LoVo (cell line): ENCODE measurements around the gene IQUB.
"Not testable (repeated sequence)": the region's sequence is repeated elsewhere in the genome, so short reads cannot be mapped to it uniquely, and the experiment has no call there.

Source experiments
- DNase-seq: peaks from one replicate; pipeline ENCODE4 v3.0.0-alpha.2; 2016; ENCODE audit warnings: low spot score

The IQUB gene

DNA sequence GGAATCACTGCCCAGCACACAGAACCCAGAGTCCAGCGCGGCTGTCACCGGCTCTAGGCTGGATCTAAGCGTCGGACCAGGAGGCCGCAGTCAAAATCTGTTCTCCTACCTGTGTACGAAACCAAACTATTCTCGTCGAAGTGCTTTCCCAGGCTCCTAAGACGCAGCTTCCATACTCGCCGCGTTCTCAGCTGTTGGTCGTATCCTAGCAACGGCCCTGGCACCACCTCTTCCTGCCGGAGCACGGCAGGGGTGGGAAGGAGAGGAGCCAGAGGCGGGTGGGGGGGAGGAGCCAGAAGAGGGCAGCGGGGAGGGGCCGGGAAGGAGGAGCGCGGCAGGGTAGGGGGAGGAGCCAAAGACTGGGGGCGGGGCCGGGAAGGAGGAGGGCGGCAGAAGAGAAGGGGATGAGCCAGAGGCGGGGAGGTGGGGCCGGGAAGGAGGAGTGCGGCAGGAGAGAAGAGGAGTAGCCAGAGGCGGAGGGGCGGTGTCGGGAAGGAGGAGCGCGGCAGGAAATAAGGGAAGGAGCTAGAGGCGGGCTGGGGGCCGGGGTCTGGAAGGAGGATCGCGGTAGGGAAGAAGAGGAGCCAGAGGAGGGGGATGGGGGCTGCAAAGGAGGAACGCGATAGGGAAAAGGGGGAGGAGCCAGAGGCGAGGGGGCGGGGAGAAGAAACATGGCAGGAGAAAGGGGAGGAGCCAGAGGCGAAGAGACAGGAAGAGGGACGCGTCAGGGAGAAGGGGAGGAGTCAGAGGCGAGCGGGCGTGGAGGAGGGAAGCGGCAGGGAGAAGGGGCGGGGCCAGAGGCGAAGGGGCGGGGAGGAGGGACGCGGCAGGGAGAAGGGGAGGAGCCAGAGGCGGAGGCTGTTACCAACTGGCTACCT is at the start of gene IQUB:
IQUB (minus strand) TSS at position 213 of the 878 bp plus-strand sequence. CDS start 22,255 bp downstream, outside the sequence.
- DNase-seq: peak; percentile 100

DNA sequence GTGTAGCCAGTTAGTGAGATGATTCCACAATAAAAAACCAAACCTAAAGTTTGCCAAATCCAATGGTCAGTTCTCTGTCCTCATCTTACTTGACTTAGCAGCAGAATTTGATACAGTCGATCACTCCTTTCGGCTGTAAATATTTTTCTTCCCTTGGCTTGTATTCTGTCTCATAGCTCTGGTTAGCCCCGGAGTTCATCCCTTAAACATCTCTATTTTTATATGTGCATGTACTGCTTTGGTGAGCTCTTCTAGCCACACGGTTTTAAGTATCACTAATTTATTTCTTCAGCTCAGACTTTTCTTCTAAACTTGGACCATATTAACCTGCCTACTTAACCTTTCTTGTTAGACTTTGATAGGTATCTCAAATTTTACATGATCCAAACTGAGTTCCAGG is 49.4 kb upstream of the IQUB start:
- DNase-seq: no peak

GRCh38 chr7:123581162-123581459 is 46.7 kb upstream of the IQUB start:
- DNase-seq: no peak

DNA sequence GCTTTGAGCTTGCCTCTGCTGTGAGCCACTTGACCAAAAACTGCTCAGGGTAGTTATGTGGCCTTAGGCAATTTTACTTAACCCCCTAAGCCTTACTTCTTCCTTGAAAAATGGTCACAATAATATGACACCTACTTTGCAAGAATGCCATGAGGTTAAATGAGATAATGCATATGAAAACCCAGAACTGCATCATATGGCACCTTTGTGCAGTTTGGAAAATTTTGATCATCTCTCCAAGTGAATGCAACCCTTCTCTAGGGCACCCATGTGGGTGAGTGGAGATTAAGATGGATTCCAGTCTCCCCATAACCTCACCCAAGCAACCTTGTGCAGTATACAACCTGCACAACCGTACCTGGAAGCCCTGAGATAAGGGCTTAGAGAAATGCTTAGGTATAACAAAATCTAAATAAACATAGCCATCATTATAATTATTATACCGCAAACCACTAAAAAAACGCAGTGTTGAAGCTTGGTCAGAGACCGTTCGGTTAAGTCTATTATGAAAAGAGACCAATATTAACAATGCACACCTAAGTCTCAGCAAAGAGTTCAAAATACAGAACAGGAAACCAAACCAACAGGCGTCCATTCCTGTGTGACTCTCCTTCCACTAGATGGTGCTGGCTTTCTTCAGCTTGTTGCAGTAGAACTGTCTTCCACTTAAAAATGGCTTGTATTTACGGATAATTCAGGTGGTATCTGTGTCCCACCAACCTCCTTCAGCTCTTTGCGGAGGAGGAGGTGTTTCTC is 46.2 kb upstream of the IQUB start:
- peak; percentile 49 for DNase-seq

- no peak for DNase-seq
Measured at GRCh38 chr7:123579416-123579815, 45.0 kb upstream of the IQUB start.

DNA sequence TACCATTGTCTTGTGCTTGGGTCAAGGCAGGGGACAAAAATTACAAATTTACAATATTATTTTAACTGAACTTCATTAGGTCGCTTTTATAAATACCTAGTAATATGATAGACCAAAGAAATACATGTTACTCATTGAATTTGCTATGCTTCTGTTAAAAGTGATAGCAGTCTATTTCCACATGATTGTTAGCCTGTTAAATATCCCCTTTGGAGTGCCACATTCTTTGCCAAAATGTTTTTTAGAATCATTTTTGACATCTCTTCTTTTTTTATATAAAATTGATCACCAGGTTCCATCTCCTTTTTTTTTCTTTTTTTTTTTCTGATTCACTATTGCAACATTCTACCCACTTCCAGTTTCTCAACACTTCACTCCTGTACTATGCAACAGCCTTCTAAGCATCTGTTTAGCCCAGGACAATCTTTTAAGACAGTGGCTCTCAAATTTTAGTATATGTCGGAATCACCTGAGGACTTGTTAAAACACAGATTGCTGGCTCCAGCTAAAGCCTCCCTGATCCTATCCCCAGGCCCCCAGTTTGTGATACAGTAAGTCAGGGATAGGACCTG is 39.6 kb upstream of the IQUB start:
- DNase-seq: no peak

GRCh38 chr7:123573341-123573740 is 38.9 kb upstream of the IQUB start:
- no peak for DNase-seq

- DNase-seq: no peak
Measured at GRCh38 chr7:123571684-123572083, 37.3 kb upstream of the IQUB start.

DNA sequence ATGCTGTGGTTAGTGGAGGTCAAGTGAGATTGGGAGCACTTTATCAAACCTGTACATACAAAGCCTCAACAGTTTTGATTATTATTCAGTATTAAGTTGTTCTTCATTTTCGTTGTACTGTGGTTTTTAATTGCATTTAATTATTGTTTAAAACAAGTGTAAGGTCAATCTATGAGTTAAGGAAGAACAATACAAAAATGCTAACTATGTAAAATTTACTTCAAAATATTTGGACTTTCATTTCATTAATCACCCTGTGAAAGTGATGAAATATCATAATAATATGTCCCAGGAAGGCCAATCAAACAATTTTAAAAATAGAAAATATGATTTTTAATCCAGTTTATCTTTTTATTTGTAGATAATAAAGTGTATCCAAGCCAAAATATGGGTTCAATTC is 36.8 kb upstream of the IQUB start:
- DNase-seq: no peak

- no peak for DNase-seq
Measured at GRCh38 chr7:123570390-123571182, 36.2 kb upstream of the IQUB start.

DNA sequence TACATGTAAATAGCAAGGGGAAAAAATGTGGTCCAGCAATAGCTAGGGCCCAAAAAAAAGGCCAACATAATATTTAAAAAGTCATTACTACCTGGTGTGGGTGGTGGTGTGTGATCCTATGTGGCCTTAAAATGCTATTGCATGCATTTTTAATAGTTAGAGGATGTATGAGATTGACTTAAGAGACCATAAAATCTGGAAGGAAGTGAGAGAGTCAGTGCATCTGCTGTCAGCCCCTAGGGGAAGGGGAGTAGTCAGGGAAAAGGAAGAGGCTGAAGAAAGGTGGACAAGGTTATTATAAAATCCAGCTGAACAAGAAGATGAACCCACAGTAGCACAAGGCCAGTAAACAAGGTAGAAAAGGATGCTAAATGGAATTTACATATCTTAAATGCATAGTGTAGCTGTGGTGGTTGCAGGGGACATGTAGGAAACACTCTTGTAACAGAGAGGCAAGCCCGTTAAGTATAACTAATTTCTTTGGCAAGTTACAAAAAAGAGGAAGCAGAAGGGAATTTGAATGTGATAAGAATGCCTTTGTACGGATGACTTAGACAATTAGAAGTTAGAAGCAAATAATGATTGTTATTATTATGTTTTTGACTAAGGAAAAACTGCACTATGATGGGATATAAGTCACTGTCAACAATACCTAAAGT is 35.1 kb upstream of the IQUB start:
- no peak for DNase-seq

DNA sequence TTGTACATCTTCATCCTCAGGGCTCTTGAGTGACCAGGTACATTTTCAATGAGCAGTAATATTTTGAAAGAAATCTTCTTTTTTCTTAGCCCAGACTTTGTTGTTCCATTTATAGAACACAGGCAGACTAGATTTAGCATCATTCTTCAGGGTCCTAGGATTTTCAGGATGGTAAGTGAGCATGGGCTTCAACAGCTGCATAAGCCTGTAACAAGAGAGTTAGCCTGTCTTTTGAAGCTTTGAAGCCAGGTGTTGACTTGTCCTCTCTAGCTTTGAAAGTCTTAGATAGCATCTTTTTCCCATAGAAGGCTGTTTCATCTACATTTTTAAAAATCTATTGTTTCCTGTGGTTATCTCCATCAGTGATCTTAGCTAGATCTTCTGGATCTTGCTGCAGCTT is 27.7 kb upstream of the IQUB start:
- no peak for DNase-seq

DNA sequence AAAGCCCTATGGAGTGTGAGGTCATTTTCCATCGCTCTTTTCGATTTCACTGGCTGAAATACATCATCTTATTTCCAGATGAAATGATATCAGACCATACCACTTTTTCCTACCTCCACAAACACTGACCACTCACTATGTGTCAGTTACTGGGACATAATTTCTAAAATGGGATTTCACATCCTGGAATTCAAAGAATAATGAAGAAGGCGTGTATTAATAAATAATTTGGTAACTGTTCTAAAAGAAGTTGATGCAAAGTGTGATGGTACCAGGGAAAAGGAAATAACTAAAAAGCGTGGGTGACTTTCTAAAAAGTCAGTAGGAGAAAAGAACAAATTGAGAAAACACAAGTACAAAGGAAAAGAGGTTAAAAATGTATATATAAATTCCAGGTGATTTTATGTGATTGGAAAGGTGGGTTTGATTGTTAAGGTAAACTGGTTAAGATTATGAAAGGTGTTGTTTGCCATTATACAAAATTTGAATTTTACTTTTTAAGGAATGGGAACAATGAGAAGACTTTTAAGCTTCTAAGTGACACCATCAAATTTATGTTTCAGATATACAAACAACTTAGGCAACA is 24.0 kb upstream of the IQUB start:
- DNase-seq: no peak

DNA sequence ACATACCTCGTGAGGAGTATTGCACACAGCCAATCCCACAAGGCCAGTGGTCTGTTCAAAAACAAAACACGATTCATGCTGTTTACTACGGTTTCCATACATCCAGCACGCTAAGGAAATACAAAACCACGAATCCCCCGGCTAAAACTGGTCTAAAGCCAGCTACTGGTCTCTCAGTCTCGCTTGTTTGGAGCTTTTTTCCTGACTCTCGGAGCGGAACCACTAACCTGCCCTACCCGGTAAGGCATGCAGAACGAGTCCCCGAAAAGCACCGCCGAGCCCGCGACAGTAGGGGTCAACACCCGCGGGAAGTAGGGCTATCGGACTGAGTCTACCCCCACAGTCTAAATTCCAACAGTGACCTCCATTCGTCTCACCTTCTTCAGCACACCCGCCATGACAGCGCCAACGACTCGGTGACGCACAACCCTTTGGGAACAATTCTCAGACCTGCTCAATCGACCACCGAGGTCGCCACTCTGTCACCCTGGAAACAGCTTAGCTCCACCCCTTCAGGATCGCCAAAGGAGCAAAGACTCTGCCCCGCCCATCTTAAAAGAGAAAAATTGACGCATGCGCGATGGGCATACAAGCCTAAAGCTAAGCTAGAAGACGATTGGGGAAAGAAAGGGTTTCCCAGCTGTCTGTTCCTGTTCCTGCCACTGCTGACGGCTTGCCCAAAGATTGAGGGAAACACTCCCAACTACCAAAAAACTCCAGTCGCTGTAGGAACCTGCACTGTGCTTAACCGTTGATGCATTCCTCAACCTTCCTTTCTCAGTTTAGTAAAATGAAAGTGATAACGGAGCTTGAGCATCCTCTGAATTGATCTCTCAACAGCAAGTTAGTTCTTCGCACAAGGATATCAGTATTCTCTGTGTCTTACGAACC is 23.2 kb upstream of the IQUB start, which contains the start of gene NDUFA5:
NDUFA5 (minus strand) TSS at position 421 of the 891 bp plus-strand sequence; CDS start at position 398, 23 bp downstream.
- DNase-seq: peak; percentile 100

GRCh38 chr7:123557016-123557397 is 22.6 kb upstream of the IQUB start:
- DNase-seq: peak; percentile 7

- no peak for DNase-seq
Measured at GRCh38 chr7:123555484-123555883, 21.1 kb upstream of the IQUB start.

DNA sequence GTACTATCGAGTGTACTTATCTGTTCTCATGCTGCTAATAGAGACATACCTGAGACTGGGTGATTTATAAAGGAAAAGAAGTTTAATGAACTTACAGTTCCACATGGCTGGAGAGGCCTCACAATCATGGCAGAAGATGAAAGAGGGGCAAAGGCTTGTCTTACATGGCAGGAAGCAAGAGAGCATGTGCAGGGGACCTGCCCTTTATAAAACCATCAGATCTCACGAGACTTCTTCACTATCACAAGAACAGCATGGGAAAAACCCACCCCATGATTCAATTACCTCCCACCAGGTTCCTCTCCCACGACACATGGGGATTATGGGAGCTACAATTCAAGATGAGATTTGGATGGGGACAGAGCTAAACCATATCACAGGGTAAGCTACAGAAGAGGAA is 18.8 kb upstream of the IQUB start:
- DNase-seq: no peak

GRCh38 chr7:123552641-123553040 is 18.2 kb upstream of the IQUB start:
- no peak for DNase-seq

- not testable (repeated sequence) for DNase-seq
Measured at GRCh38 chr7:123552134-123552533, 17.7 kb upstream of the IQUB start.

- no peak for DNase-seq
Measured at GRCh38 chr7:123548406-123548805, 14.0 kb upstream of the IQUB start.
